OCI-LY1 (cell line): ENCODE results near the gene DCBLD2.

Source experiments
- H2AFZ ChIP-seq: fragments of 200-600 bp; sonication (generic), shearing (Covaris generic); 2 replicates; pipeline ENCODE4 v1.6.0; 2014; ENCODE audit warnings: antibody characterized with exemption, mild to moderate bottlenecking, low read length
- H3F3A ChIP-seq: fragments of 200-600 bp; sonication (generic), shearing (Covaris generic); 2 replicates; pipeline ENCODE4 v1.6.0; 2014; ENCODE audit warnings: mild to moderate bottlenecking, antibody characterized with exemption, low read length, moderate library complexity; ENCODE audit not compliant: insufficient read depth
- H3K27ac ChIP-seq: fragments of 200-600 bp; sonication (generic); 2 replicates; pipeline ENCODE4 v1.5.1; 2014; ENCODE audit warnings: low read length, mixed run types, mild to moderate bottlenecking, low read depth; ENCODE audit not compliant: poor library complexity, severe bottlenecking
- H3K27me3 ChIP-seq: fragments of 200-600 bp; sonication (generic); 2 replicates; pipeline ENCODE4 v1.6.0; 2014; ENCODE audit warnings: antibody characterized with exemption, mild to moderate bottlenecking, low read length, moderate library complexity; ENCODE audit not compliant: insufficient read depth
- H3K36me3 ChIP-seq: fragments of 200-600 bp; sonication (generic); 2 replicates; pipeline ENCODE4 v1.6.1; 2014; ENCODE audit warnings: mild to moderate bottlenecking, antibody characterized with exemption, low read length, moderate library complexity, mixed read lengths; ENCODE audit not compliant: insufficient read depth
- H3K4me1 ChIP-seq: fragments of 200-600 bp; sonication (generic); 2 replicates; pipeline ENCODE4 v1.5.1; 2014; ENCODE audit warnings: mild to moderate bottlenecking, low read length, moderate library complexity; ENCODE audit not compliant: insufficient read depth, severe bottlenecking
- H3K4me2 ChIP-seq: fragments of 200-600 bp; sonication (generic), shearing (Covaris generic); 2 replicates; pipeline ENCODE4 v1.6.1; 2014; ENCODE audit warnings: low read length
- H3K4me3 ChIP-seq: fragments of 200-600 bp; sonication (generic); 2 replicates; pipeline ENCODE4 v1.5.1; 2014; ENCODE audit warnings: low read length, low read depth, mild to moderate bottlenecking, mixed read lengths; ENCODE audit not compliant: poor library complexity, severe bottlenecking
- H3K79me2 ChIP-seq: fragments of 200-600 bp; shearing (Covaris generic); 2 replicates; pipeline ENCODE4 v1.6.1; 2016; ENCODE audit warnings: mixed run types, low read length, mixed read lengths; ENCODE audit not compliant: insufficient read depth
- H3K9ac ChIP-seq: fragments of 200-600 bp; sonication (generic), shearing (Covaris generic); 2 replicates; pipeline ENCODE4 v1.6.1; 2014; ENCODE audit warnings: mild to moderate bottlenecking, low read length, mixed read lengths
- H3K9me2 ChIP-seq: fragments of 200-600 bp; sonication (generic), shearing (Covaris generic); 2 replicates; pipeline ENCODE4 v1.6.1; 2014; ENCODE audit warnings: low read depth, mild to moderate bottlenecking, low read length, mixed read lengths
- H3K9me3 ChIP-seq: fragments of 200-600 bp; shearing (Covaris generic); 2 replicates; pipeline ENCODE4 v1.6.1; 2014; ENCODE audit warnings: low read length, mixed read lengths
- H4K20me1 ChIP-seq: fragments of 200-600 bp; sonication (generic), shearing (Covaris generic); 2 replicates; pipeline ENCODE4 v1.6.0; 2016; ENCODE audit warnings: mild to moderate bottlenecking, low read length; ENCODE audit not compliant: insufficient read depth
- CTCF ChIP-seq: fragments of 200-600 bp; sonication (generic), shearing (Covaris generic); IDR thresholded peaks from 2 replicates; pipeline ENCODE4 v1.5.1; 2017; ENCODE audit warnings: mild to moderate bottlenecking, antibody characterized with exemption, low read length, moderate library complexity, mixed read lengths
- EZH2 ChIP-seq: fragments of 200-600 bp; sonication (generic), shearing (Covaris generic); IDR thresholded peaks from 2 replicates; pipeline ENCODE4 v1.8.0; 2017; ENCODE audit warnings: borderline replicate concordance, mixed run types, mild to moderate bottlenecking, antibody characterized with exemption, low read length, moderate library complexity, mixed read lengths

DCBLD2 gene

GRCh38 chr3:98917608-98918007, 16.1 kb upstream of the DCBLD2 start:
- Histone ChIP-seq H3K9me2 (no peaks in the 10 kb centered on the region), H3K27ac (no peak overlapping the region), H2AFZ (no peak overlapping the region), H3K27me3 (no peaks in the 10 kb centered on the region), H3K4me3 (no peak overlapping the region), H4K20me1 (no peaks in the 10 kb centered on the region), H3F3A (no peaks in the 10 kb centered on the region), H3K9me3 (no peaks in the 10 kb centered on the region), H3K9ac (no peak overlapping the region), H3K79me2 (no peaks in the 10 kb centered on the region), H3K36me3 (no peaks in the 10 kb centered on the region), H3K4me2 (no peak overlapping the region), H3K4me1 (no peaks in the 10 kb centered on the region)
- TF ChIP-seq CTCF, result no peak
- TF ChIP-seq EZH2, result no peak

GRCh38 chr3:98914210-98915080, 12.9 kb upstream of the DCBLD2 start:
- no peak overlapping the region for H3K4me3 ChIP-seq
- no peaks in the 10 kb centered on the region for H3F3A ChIP-seq
- no peak overlapping the region for H3K4me2 ChIP-seq
- H3K9ac ChIP-seq, result no peak overlapping the region
- H3K9me2 ChIP-seq, result no peaks in the 10 kb centered on the region
- H3K79me2 ChIP-seq, result no peaks in the 10 kb centered on the region
- H2AFZ ChIP-seq, result no peak overlapping the region
- no peaks in the 10 kb centered on the region for H3K4me1 ChIP-seq
- H3K27ac ChIP-seq, result no peak overlapping the region
- H3K27me3 ChIP-seq, result no peaks in the 10 kb centered on the region
- H3K36me3 ChIP-seq, result no peaks in the 10 kb centered on the region
- TF ChIP-seq EZH2, result no peak
- TF ChIP-seq CTCF, result no peak
- no peaks in the 10 kb centered on the region for H4K20me1 ChIP-seq
- H3K9me3 ChIP-seq, result no peaks in the 10 kb centered on the region

- Histone ChIP-seq H3K4me1 (no peaks in the 10 kb centered on the region), H3K9me2 (no peaks in the 10 kb centered on the region), H3F3A (no peaks in the 10 kb centered on the region), H3K27ac (no peak overlapping the region), H2AFZ (no peak overlapping the region), H4K20me1 (no peaks in the 10 kb centered on the region), H3K27me3 (no peaks in the 10 kb centered on the region), H3K4me3 (no peak overlapping the region), H3K9ac (no peak overlapping the region), H3K36me3 (no peaks in the 10 kb centered on the region), H3K79me2 (no peaks in the 10 kb centered on the region), H3K9me3 (no peaks in the 10 kb centered on the region), H3K4me2 (no peak overlapping the region)
- TF ChIP-seq CTCF (no peak), EZH2 (no peak)
These were observed 11.0 kb upstream of the DCBLD2 start for GRCh38 chr3:98912448-98912847.
